Lung (tissue), 12 donors: ENCODE data around the gene FRMD5. TPM values are rescaled to one million over a fixed set of nuclear protein-coding genes. Genes with fewer than 3 reads are reported as not detected.

Source experiments
- ATAC-seq: fragments of 200-7000 bp; cut with Tn5 transposase; one replicate; pipeline ENCODE4 v1.9.1; 2020; ENCODE audit warnings: moderate number of reproducible peaks; ENCODE audit not compliant: insufficient read depth, low FRiP score
- DNase-seq, 3 donors: peaks; one replicate each; pipeline ENCODE4 v3.0.0-alpha.2; 2013 to 2017
- H3K27ac ChIP-seq, 2 donors: one replicate each; pipeline ENCODE4 v1.5.1; 2013; ENCODE audit warnings: mild to moderate bottlenecking in 2 of 2, moderate library complexity in 2 of 2, control low read depth in 1 of 2, inconsistent platforms in 1 of 2, low read depth in 1 of 2, low read length in 1 of 2
- H3K27me3 ChIP-seq, 3 donors: one replicate each; pipeline ENCODE4 v1.5.1; 2013; ENCODE audit warnings: low read length in 2 of 3; ENCODE audit not compliant: control insufficient read depth in 3 of 3, insufficient read depth in 3 of 3
- H3K36me3 ChIP-seq, 4 donors: one replicate each; pipeline ENCODE4 v1.5.1; 2013; ENCODE audit warnings: low read length in 4 of 4, mild to moderate bottlenecking in 1 of 4, moderate library complexity in 1 of 4; ENCODE audit not compliant: control insufficient read depth in 4 of 4, insufficient read depth in 4 of 4
- H3K4me1 ChIP-seq, 5 donors: one replicate each; pipeline ENCODE4 v1.5.1; 2013; ENCODE audit warnings: low read length in 5 of 5, mild to moderate bottlenecking in 2 of 5, moderate library complexity in 1 of 5; ENCODE audit not compliant: control insufficient read depth in 5 of 5, insufficient read depth in 5 of 5
- H3K4me3 ChIP-seq: one replicate; pipeline ENCODE4 v1.5.1; 2013; ENCODE audit warnings: mild to moderate bottlenecking, control low read depth, moderate library complexity
- H3K9ac ChIP-seq, 2 donors: one replicate each; pipeline ENCODE4 v1.5.1; 2013; ENCODE audit warnings: low read length in 2 of 2, control low read depth in 1 of 2; ENCODE audit not compliant: insufficient read depth in 1 of 2
- H3K9me3 ChIP-seq, 4 donors: one replicate each; pipeline ENCODE4 v1.5.1; 2013; ENCODE audit warnings: low read length in 3 of 4, mild to moderate bottlenecking in 1 of 4, moderate library complexity in 1 of 4; ENCODE audit not compliant: control insufficient read depth in 4 of 4, insufficient read depth in 3 of 4
- WGBS, 2 donors: extraction: QIAGEN DNeasy Blood & Tissue Kit; methylation state at CpG; one replicate each; pipeline ENCODE4 v1.1.7; 2013; 5-methylcytosine and 5-hydroxymethylcytosine counted together
- polyA plus RNA-seq, 2 donors: library from polyadenylated mRNA; stranded (reverse); fragments of 200-250 nt; gene quantifications; one replicate each; pipeline ENCODE4 v1.2.1, GENCODE V29; 2013
- total RNA-seq, 2 donors: library from RNA; depleted of rRNA in 1 of 2; stranded (reverse); fragments of >200 nt in 1 of 2; gene quantifications; one replicate each; pipeline ENCODE4 v1.2.1, GENCODE V29; 2014 to 2021
- TF ChIP-seq, protein P1 (sequence below): IDR thresholded peaks from 2 replicates; pipeline ENCODE4 v1.5.1; 2012; ENCODE audit warnings: mild to moderate bottlenecking; ENCODE audit errors: control extremely low read depth, extremely low read depth
- donor health status: control.
- donor health status: control.
- donor health status: Bipolar disorder and iron deficiency.
- donor health status: healthy.
- donor health status: DM: yes; HTN: yes; CAD: no.

Gene FRMD5
- total and polyA plus RNA-seq, 4 donors, result 0.10 to 1.1 (median 0.67) TPM

DNA sequence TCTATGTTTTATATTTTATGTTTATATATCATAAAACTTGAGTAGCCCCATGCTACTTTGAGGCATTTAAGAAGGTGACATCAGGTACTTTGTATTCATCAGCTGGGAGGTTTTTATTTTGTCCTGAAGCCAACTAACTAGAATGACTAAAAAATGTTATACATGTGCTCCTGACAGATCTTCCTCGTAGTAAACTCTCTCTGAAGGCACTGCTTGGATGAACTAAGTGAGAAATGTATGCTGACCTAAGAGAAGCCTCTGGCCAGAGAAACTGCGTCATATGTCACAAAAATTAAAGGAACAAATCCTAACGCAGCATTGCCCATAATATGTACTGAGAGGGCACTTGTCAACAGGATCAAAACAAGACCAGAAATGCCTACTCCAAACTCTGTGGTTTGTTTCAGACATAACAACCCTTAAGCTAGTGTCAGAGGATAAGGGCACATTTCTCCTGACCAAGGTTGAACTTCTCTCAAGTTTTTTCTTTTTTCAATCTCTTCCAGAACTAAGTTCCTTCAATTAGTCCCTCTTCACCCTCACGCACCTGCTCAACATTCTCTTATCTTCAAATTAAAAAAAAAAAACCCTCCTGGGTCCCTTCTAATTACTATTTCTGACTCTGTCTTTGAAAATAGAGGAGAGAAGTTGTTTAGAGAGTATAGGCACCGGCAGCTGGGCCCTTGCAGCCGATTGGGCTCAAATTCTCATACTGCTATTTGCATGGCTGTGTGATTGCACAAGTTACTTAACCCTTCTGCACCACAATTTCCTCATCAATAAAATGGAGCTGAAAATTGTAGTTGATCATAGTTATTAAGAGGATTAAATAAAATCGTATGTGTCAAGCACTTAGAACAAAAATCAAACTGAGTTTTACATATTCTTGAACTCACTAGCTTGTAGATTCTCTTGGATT, 159.0 kb downstream of the FRMD5 start:
- Histone ChIP-seq H3K27ac (no peak overlapping the region), H3K36me3 (no peaks in the 10 kb centered on the region), H3K4me3 (no peak overlapping the region), H3K27me3 (no peaks in the 10 kb centered on the region), H3K9ac (no peak overlapping the region), H3K4me1 (peaks cover 0 to 13% (median 0%) of the 10 kb centered on the region in 5 donors), H3K9me3 (no peaks in the 10 kb centered on the region)
- no peak for ATAC-seq
- TF ChIP-seq, protein P1, sequence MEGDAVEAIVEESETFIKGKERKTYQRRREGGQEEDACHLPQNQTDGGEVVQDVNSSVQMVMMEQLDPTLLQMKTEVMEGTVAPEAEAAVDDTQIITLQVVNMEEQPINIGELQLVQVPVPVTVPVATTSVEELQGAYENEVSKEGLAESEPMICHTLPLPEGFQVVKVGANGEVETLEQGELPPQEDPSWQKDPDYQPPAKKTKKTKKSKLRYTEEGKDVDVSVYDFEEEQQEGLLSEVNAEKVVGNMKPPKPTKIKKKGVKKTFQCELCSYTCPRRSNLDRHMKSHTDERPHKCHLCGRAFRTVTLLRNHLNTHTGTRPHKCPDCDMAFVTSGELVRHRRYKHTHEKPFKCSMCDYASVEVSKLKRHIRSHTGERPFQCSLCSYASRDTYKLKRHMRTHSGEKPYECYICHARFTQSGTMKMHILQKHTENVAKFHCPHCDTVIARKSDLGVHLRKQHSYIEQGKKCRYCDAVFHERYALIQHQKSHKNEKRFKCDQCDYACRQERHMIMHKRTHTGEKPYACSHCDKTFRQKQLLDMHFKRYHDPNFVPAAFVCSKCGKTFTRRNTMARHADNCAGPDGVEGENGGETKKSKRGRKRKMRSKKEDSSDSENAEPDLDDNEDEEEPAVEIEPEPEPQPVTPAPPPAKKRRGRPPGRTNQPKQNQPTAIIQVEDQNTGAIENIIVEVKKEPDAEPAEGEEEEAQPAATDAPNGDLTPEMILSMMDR, result no peak
- no peak for DNase-seq
- WGBS, 2 donors, result 69 to 84% methylated on average over 7 of the region's 7 CpGs

DNA sequence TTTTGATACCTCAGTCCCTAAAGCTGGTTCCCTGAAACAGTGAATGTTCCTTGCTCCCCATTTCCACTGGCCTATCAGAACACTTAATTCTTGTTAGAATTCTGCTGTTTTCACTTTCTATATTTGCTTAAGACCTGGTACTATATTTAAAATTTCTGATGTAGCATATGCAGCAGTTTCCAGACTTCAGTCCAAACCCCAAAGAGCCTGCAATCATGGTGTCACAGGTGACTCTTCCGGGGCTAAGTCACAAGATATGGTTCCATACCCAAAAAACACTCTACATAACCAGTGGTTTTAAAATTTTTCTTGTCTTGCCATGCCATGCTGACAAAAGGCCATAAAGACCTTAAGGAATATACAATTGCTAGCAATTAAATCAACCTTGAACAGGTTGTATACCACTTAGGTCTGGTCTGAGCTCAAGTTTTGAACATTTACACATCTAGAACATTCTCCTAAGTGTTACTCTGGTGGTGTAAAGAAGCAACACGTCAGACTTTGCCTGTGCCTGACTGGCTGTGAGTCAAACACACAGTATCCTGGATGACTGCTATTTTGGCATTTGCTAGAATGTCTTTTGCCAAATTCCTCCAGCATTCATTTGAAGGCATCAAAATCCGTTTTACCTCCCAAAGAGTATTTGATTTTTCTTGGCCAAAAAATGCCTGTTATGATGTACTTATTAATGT, 160.0 kb downstream of the FRMD5 start:
- H3K27me3 ChIP-seq, result no peaks in the 10 kb centered on the region
- peaks cover 0 to 13% (median 0%) of the 10 kb centered on the region in 5 donors for H3K4me1 ChIP-seq
- no peak overlapping the region for H3K9ac ChIP-seq
- H3K36me3 ChIP-seq, result no peaks in the 10 kb centered on the region
- H3K27ac ChIP-seq, result no peak overlapping the region
- H3K9me3 ChIP-seq, result no peaks in the 10 kb centered on the region
- DNase-seq, result no peak
- no peak overlapping the region for H3K4me3 ChIP-seq
- TF ChIP-seq, protein P1, result no peak
- no peak for ATAC-seq
- WGBS, 2 donors, result 59% methylated on average over 3 of the region's 3 CpGs

DNA sequence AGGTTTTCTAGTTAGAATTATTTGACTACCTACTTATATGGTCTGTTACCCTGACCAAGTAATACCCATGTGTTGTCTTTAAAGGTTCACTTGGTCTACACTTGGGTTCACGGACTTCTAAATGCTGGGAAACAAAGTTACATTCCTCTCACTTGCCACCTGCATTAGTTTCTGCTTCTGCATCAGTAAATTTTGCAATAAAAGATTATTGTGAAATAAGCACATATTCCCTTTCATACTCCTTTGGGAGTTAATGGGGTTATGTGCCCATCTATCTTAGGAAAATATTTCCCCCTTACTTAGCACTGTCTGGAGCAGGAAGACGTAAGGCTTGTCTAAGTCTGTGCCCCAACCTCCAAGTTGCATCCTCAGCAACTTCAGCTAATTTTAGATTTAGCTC, 160.7 kb downstream of the FRMD5 start:
- Histone ChIP-seq H3K4me3 (no peak overlapping the region), H3K27ac (no peak overlapping the region), H3K9me3 (no peaks in the 10 kb centered on the region), H3K9ac (no peak overlapping the region), H3K36me3 (no peaks in the 10 kb centered on the region), H3K27me3 (no peaks in the 10 kb centered on the region), H3K4me1 (peaks cover 0 to 13% (median 0%) of the 10 kb centered on the region in 5 donors)
- DNase-seq (no peak), ATAC-seq (no peak)
- TF ChIP-seq, protein P1, result no peak
- 70 to 78% methylated on average over 2 of the region's 2 CpGs for WGBS, 2 donors
